ENCODE measurements around the gene DPH2.
A peak's percentile ranks its signal among the peaks of the same experiment; 100 is the strongest.

Gene DPH2

DNA sequence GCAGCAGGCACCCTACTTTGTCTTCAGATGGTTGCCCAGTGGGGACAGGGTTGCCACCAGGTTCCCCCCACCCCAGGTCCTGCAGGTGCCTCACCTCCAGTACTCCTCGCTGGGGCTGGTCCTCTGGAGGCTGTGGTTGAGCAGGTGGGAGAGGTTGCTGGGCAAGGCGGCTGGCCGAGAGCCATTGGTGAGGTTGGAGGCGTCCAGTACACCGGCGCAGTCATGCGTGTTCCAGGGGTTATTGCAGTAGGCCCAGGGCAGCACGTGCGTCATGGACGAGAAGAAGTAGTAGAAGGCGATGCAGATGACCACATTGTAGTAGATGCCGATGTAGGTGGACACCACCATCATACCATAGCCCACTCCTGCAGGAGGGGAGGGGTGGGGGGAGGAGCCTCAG is 38.4 kb downstream of the DPH2 start:
- DNase-seq = no peak

DNA sequence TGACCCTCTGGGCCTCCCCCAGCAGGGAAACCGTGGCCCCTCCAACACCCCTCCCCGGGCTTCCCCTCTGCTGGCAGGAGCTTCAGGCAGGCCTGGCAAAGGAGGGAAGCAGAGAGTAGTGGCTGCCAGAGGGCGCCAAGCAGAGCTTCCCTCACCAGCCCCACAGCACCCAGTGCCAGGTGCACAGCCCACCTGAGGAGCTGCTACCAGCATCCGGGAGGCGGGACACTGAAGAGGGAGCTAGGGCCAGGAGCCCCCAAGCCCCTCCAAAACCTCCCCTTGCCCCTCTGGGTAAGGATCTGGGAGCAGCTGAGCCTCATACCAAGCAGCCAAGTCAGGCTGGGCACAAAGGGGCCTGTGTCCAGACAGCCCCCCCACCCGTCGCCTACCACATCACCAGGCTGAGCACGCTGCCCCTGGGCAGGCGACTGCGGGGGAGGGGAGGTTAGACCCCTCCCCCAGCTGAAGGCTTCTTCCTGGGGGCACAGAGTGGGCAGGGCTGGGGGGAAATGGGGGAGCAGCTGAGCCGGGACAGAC is 41.2 kb downstream of the DPH2 start:
- DNase-seq = no peak

DNA sequence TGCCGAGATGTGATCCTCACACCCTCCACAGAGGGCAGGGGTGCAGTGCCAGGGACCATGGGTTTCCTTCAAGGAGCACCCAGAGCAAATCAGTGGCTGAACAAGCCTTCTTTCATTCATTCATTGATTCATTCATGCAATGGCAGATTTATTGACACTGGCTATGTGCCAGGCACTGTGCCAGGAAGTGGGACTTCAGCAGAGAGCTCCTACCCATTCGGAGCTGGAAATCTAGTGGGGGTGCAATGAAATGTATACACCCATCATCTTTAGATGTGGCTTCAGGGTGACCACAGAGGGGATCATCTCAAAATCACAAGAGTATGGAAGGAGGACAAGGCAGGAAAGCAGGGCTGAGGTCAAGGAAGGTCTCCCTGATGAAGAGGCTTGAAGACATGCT is 42.6 kb downstream of the DPH2 start:
- no peak for DNase-seq

DNA sequence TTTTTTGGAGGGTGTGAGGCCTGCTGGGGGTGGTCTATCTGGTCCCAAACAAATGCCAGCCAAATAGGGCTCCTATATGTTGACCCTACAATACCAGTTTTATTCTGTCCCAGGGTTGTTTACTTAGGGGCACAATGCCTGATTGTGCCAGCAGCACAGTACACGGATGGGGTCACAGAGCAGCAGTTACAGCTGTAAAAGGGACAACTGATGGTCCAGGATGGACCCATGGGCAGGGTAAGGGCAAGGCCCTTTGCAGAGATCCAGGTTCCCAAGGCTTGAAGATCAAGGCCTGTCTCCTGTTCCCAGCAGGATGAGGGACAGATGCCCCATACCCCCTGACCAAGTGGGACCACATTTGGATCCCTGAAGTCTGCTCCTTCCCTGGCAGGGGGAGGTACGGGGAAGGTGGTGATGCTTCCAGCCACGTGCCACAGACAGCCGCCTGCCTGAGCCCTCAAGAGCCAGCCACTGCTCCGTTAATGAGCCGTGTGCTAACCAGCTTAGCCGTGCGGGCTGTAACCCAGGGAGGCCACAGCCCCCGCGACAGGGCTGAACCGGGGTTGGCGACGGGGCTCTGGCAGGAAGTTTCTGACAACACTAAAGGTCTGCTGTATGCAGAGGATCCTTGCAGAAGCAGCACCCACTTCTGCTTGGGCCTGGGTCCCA is 43.3 kb downstream of the DPH2 start:
- DNase-seq = peak; percentile 14 to 67

DNA sequence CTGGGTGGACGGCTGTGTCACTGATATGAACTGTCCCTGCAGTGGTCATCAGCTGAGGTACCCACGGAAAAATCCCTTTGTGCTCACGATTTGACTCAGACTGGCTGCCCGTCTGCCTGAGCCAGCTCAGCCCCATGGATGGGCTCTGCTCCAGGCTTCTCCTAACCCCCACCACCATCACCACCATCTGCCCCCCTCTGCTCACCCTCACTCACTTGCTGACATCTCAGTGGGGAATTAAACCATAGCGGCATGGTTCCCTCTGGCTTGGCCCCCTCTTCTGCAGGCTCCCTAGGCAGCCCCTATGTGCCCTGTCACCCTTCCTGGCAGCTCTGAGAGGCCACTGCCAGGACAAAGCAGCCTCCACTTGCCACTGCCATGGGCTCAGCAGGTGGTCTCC is 44.1 kb downstream of the DPH2 start:
- peak; percentile 22 to 48 for DNase-seq

DNA sequence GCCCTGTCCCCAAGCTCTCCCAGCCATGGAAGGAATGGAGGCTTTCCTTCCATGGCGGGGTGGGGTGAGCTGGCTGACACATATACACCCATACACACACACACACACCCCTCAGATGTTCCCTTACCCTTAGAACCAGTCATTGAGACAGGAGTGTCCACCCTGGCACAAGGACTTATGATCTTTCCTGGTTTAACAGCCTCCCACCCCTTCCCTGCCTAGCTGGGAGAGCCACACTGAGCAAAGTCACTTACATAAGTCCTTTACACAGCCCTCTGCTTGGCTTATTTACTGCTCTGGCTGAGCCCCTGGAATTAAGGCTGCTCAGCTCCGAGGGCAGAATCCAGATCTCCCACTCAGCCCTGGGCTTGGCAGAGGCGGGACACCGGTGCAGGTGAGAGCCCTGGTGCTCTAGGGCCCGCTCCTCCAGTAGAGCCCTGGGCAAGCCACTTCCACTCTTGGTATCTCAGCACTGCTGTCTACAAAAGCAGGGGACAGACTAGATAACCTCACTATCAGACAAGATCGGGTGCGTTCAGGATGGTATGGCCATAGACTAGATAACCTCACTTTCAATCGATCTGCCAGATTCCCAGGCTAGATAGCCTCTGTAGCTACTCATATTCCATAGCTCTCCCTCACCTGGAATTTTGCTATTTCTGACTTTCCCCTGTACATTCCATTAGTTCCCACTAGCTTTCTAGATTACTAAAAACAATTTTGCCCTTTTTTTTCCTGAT is 44.7 kb downstream of the DPH2 start:
- peak in 1 of 2 experiments; percentile 11 for DNase-seq

DNA sequence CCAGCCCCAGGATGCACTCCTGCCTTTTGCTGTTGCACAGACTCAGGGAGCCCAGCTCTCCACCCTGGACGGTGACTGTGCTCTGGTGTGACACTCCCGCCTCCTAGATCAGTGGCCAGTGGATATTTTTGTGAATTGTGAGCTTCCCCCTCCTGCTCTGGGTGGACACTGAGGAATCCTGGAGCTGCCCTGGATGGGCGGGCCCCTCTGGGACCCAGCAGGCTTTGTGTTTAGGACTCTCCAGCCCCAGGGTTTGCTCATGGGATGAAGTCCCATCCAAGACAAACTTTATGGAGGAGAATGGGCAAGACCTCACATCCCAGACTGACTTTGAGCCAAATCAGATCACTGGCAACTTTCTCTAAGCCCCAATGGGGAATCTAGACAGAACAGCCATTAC is 45.4 kb downstream of the DPH2 start:
- DNase-seq = no peak

DNA sequence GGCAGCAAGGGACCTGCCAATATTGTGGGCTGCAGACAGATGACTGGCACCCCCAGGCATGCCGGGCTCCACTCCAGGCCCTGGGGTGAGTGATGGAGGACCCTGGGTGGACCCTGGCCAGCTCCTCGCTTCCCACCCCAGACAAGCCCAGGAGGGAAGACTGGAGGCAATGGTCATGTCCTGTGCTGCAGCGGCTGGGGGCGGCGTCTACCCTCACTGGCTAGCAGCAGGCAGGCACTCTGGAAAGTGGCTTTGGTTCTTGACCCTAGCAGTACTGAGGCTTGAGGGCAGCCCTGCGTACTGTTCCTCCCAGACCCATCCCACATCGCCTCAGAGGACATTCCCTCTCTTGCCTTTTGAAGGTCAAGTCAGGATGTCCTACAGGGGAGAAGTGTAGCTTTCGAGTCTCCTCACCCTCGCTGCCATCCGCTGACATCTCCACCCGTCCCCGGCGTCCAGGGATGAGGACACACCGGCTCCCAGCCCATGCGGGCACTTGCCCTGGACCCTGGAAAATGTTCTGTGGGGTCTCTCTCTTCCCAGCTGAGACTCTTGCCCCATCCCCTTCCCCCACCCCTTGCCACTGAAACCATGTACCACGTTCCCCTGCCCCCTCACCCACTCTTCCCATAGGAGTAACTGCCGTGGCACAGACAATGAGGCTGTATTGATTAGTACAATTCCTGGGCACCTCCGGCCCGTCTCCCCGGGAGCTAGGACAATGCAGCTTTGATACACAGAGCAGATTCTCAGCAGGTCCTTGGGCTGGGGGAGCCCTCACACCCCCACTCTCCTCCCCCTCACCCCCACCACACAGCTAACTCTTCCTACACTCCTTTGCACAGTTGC is 46.5 kb downstream of the DPH2 start:
- DNase-seq = no peak

DNA sequence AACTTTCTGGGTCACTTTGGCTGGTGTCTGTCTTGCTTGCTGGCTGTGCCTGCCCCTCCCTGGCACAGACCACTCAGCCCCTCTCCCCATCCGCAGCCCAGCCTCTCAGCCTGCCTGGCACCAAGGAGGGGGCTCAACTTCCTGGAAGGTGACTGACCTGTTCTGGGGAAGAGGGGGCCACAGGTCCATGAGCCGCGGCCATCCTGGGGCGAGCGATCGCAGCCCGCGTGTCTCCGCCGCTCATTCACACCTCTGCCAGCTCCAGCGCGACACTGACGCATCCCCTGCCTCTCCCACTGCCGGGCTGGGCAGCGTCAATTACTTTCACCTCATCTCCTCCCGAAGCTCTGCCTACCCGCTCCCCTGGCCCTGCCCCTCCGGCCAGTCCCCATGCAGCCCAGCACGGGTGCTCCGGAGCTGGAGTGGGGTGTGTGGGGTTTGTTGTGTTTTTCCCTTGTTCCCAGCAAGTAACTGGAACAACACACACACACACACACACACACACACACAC is 47.1 kb downstream of the DPH2 start:
- DNase-seq = no peak

DNA sequence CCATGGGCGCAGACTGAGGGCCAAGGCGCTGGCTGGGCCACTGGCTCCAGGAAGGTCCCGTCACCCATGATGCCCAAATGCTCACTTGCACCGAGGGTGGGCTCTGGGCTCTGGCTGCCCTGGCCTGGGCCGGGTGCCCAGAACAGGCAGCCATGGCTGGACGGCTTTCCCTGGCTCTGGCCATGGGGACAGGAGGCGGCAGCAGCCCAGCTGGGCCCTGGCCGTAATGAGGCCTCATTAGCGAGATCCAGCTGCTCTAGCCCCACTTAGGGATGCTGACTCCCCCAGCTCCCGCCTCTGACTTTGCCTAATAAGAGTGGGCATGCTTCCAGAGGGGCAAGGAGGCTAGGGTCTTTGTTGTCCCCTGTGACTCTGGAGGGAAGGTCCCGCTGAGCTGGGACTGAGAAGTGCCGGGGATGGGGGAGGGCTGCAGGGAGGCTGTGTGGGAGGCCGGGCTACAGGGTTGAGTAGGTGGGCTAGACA is 49.7 kb downstream of the DPH2 start:
- peak; percentile 49 to 75 for DNase-seq

DNA sequence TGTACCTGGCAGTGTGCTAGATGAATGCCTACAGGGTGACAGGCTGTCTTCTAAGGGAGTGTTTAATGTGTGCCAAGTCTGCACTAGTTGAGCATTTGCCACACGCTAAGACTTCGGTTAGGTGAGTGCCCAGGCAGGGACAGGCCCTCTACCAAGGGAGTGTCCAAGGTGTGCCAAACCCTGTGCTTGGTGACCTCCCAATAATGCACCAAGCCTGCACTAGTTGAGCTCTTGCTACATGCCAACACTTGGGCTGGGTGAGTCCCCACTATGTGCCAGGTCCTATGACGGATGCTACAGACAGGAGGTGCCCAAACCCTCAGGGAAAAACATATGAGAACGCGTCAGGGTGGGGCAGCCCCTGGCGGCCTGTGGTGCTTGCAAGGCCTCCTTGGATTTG is 50.7 kb downstream of the DPH2 start:
- no peak for DNase-seq

DNA sequence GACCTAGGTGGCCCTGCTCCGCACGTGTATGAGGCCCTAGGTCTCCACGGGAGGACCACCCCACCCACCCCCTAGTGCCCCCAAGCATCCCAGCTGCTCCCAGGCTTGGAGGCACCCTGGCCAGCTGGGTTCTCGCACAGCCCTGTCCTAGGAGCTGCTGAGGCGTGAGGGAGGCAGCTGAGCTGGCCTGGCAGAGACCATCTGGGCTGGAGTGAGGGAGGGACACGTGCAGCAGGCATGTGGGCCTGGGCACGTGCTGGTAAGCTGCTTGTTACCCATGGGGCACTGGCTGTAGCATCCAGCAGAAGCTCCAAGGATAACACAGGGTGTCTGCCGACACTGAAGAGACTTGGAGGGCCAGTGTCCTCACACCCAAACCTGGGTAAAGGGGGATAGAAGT is 51.3 kb downstream of the DPH2 start:
- DNase-seq = peak in 1 of 2 experiments; percentile 47

DNA sequence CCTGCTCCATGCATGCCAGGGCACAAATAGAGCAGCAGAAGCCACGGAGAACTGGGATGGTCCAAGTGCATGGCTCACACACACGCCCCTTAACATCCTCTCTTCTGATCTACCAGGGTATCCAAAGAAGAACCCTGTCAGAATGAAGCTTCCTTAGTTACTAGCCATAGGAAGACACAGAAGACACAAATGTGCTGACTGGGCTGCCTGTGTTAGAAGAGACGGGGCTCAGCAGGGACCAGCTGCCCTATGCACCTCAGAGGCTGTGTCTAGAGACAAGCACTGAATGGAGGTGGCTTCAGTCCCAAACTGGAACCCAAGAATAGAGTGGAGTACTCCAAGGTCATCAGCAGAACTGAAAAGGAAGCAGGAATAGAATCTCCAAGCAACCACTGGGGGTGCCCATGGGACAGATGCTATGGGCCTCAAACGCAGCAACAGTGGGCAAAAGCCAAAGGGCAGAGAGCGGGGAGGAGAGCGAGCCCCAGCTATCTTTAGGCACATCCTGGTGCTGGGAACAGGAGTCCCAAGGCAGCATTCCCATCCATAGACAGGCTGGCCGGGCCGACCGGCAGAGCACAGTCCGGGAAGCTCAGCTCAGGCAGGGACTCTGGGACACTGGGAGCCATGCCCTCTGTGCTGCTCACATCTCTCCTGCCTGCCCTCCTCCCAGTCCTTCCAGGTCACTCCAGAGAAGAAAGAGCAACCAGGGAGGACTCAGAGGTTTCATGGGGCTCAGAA is 51.9 kb downstream of the DPH2 start:
- no peak for DNase-seq
